Uterus (tissue), 4 donors: ENCODE data around the gene C6orf132. TPM values are rescaled to one million over a fixed set of nuclear protein-coding genes. Genes with fewer than 3 reads are reported as not detected.
"Not testable (repeated sequence)": the region's sequence is repeated elsewhere in the genome, so short reads cannot be mapped to it uniquely, and the experiment has no call there.

Source experiments
- DNase-seq, 2 donors: peaks; one replicate each; pipeline ENCODE4 v3.0.0-alpha.2; 2019 to 2020
- H3K27ac ChIP-seq, 2 donors: fragments of 200-600 bp; sonication (generic); 1 replicate in 1 of 2; 2 replicates in 1 of 2; pipeline ENCODE4 v1.5.1; 2016 to 2018
- H3K27me3 ChIP-seq, 2 donors: fragments of 200-600 bp; sonication (generic); one replicate each; pipeline ENCODE4 v1.5.1; 2018 to 2019; ENCODE audit warnings: control low read depth in 1 of 2
- H3K36me3 ChIP-seq, 2 donors: fragments of 200-600 bp; sonication (generic); one replicate each; pipeline ENCODE4 v1.5.1; 2019; ENCODE audit warnings: control low read depth in 1 of 2
- H3K4me1 ChIP-seq, 2 donors: fragments of 200-600 bp; sonication (generic); one replicate each; pipeline ENCODE4 v1.5.1; 2018 to 2019; ENCODE audit warnings: control low read depth in 1 of 2
- H3K4me3 ChIP-seq, 2 donors: fragments of 200-600 bp; sonication (generic); 1 replicate in 1 of 2; 2 replicates in 1 of 2; pipeline ENCODE4 v1.5.1; 2018 to 2019; ENCODE audit warnings: mild to moderate bottlenecking in 1 of 2
- H3K9me3 ChIP-seq, 2 donors: fragments of 200-600 bp; sonication (generic); one replicate each; pipeline ENCODE4 v1.5.1; 2019; ENCODE audit warnings: control low read depth in 1 of 2
- CTCF ChIP-seq, 4 experiments: fragments of 200-600 bp in 2 of 4; fragments of 450-650 bp in 2 of 4; sonication (generic) in 2 of 4; IDR thresholded peaks; one replicate each; pipeline ENCODE4 v1.5.1; 2016 to 2019; ENCODE audit warnings: antibody characterized with exemption in 4 of 4, mild to moderate bottlenecking in 2 of 4, moderate library complexity in 1 of 4
- POLR2A ChIP-seq, 2 donors: fragments of 450-650 bp; IDR thresholded peaks; one replicate each; pipeline ENCODE4 v1.6.1; 2016; ENCODE audit warnings: antibody characterized with exemption in 2 of 2, mild to moderate bottlenecking in 1 of 2, moderate library complexity in 1 of 2
- intact Hi-C: fragments of 100-400 bp; cut with DNase I; formaldehyde crosslinking; loops from one replicate; pipeline ENCODE4 v1.15.1; 2023; ENCODE audit warnings: low total_unique reads
- total RNA-seq, 4 donors: library from RNA; depleted of rRNA in 3 of 4; stranded (reverse); fragments of >200 nt in 3 of 4; gene quantifications; one replicate each; pipeline versions ENCODE4 v1.1.0 to v1.2.4, GENCODE V29; 2014 to 2023
- donor health status: DM: yes; HTN: yes; CAD: no.

The C6orf132 gene
- total RNA-seq, 4 donors from 2014 or later = 0.91 to 2.4 (median 1.0) TPM; not detected in 1

- H3K9me3 ChIP-seq = no peaks in the 10 kb centered on the region
- DNase-seq = no peak
- H3K36me3 ChIP-seq = no peaks in the 10 kb centered on the region
- no peaks in the 10 kb centered on the region for H3K4me1 ChIP-seq
- no peak overlapping the region for H3K4me3 ChIP-seq
- no peak overlapping the region for H3K27ac ChIP-seq
- intact Hi-C loops = no loop called here
- TF ChIP-seq POLR2A (IDR thresholded peaks at IDR 0.05) = no peak
- TF ChIP-seq CTCF (IDR thresholded peaks at IDR 0.05) = no peak
- no peaks in the 10 kb centered on the region for H3K27me3 ChIP-seq
These were observed 33.4 kb upstream of the C6orf132 start for GRCh38 chr6:42175860-42176259.

- no peaks in the 10 kb centered on the region for H3K9me3 ChIP-seq
- intact Hi-C loops = no loop called here
These were observed 30.7 kb upstream of the C6orf132 start, which contains the start of gene GUCA1A for GRCh38 chr6:42173101-42173500. TSS of gene GUCA1A (plus strand) at chr6:42173364. CDS start at chr6:42173614, 250 bp downstream.

GRCh38 chr6:42171813-42172581 is 29.6 kb upstream of the C6orf132 start:
- TF ChIP-seq POLR2A (IDR thresholded peaks at IDR 0.05) = no peak
- no peak for TF ChIP-seq CTCF (IDR thresholded peaks at IDR 0.05)
- Histone ChIP-seq H3K4me3 (no peak overlapping the region), H3K36me3 (no peaks in the 10 kb centered on the region), H3K27me3 (no peaks in the 10 kb centered on the region), H3K9me3 (no peaks in the 10 kb centered on the region), H3K27ac (no peak overlapping the region), H3K4me1 (no peaks in the 10 kb centered on the region)
- intact Hi-C loops = no loop called here
- DNase-seq = no peak

More at GRCh38 chr6:42173101-42173500, 30.7 kb upstream of the C6orf132 start, which contains the start of gene GUCA1A:
- TF ChIP-seq CTCF (IDR thresholded peaks at IDR 0.05) (no peak), POLR2A (IDR thresholded peaks at IDR 0.05) (no peak)
- no peak within 1 kb of the TSS for H3K4me3 ChIP-seq
- DNase-seq = no peak
- H3K27me3 ChIP-seq = no peaks in the 10 kb centered on the region
- no peak within 1 kb of the TSS for H3K27ac ChIP-seq
- H3K36me3 ChIP-seq = no peaks in the 10 kb centered on the region
- H3K4me1 ChIP-seq = no peaks in the 10 kb centered on the region

- H3K4me3 ChIP-seq, DNase-seq, H3K27ac ChIP-seq, H3K27me3 ChIP-seq, H3K4me1 ChIP-seq, H3K36me3 ChIP-seq, intact Hi-C loops, H3K9me3 ChIP-seq: not testable (repeated sequence)
These were observed 27.4 kb upstream of the C6orf132 start for GRCh38 chr6:42169780-42170179.

GRCh38 chr6:42168650-42169049 is 26.2 kb upstream of the C6orf132 start:
- intact Hi-C loops = no loop called here
- TF ChIP-seq POLR2A (IDR thresholded peaks at IDR 0.05) = no peak
- Histone ChIP-seq H3K9me3 (no peaks in the 10 kb centered on the region), H3K36me3 (no peaks in the 10 kb centered on the region), H3K27me3 (no peaks in the 10 kb centered on the region), H3K4me3 (no peak overlapping the region), H3K27ac (no peak overlapping the region), H3K4me1 (no peaks in the 10 kb centered on the region)
- no peak for DNase-seq

GRCh38 chr6:42166444-42167141 is 24.2 kb upstream of the C6orf132 start:
- peak; percentile 49 to 53 for DNase-seq
- intact Hi-C loops = no loop called here
- no peak overlapping the region for H3K4me3 ChIP-seq
- TF ChIP-seq POLR2A (IDR thresholded peaks at IDR 0.05) = no peak
- peak; percentile 76 to 85 (median 82) for TF ChIP-seq CTCF (IDR thresholded peaks at IDR 0.05)
- H3K27ac ChIP-seq = no peak overlapping the region
- no peaks in the 10 kb centered on the region for H3K4me1 ChIP-seq
- H3K27me3 ChIP-seq = no peaks in the 10 kb centered on the region
- no peaks in the 10 kb centered on the region for H3K36me3 ChIP-seq
- no peaks in the 10 kb centered on the region for H3K9me3 ChIP-seq
